SW 1271 (cell line): ENCODE results near the gene REEP6.
"Not testable (repeated sequence)": the region's sequence is repeated elsewhere in the genome, so short reads cannot be mapped to it uniquely, and the experiment has no call there.

Experiments used
- DNase-seq, 2 experiments: peaks; one replicate each; lab custom pipeline; 2025; lab: John Stamatoyannopoulos, UW

REEP6 gene

GRCh38 chr19:1507763-1508506, 17.0 kb downstream of the REEP6 start:
- peak; percentile 78 to 93 for DNase-seq

GRCh38 chr19:1508507-1508856, 17.5 kb downstream of the REEP6 start:
- DNase-seq: no peak

DNA sequence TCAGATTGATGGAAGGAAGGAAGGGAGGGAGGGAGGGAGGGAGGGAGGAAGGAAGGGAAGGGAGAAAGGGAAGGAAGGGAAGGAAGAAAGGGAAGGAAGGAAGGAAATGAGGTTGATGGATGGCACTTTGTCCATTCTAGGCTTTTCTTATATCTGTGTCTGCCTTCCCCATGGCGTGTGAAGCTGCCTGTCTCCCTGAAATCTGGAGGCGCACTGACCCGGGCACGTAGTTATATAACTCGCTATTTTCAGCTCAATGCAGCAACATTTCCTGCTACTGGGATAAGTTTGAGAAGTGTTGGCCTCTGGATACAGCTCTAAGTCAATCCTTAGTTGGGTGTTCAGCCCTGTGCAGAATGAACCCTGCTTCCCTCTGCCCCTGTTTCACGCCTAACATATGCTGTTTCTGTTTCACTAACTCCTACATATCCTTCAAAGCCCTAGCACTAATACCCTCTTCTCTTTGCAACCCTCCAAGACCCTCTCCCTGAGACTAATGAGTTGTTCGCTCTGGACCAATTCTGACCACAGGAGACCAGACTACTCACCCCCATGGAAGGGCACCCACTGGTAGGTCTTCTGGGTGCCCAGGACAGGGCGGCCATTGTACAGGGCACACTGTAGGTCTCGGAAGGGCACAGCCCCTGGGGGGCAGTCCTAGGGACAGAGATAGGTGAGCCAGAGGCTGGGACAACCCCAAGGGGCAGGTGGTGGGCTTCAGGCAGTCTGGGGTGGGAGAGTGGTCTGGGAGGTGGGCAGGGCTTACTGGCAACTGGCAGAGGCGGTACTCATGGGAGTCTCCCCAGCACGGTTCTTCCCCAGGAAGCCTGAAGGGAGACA, 18.8 kb downstream of the REEP6 start:
- no peak for DNase-seq

DNA sequence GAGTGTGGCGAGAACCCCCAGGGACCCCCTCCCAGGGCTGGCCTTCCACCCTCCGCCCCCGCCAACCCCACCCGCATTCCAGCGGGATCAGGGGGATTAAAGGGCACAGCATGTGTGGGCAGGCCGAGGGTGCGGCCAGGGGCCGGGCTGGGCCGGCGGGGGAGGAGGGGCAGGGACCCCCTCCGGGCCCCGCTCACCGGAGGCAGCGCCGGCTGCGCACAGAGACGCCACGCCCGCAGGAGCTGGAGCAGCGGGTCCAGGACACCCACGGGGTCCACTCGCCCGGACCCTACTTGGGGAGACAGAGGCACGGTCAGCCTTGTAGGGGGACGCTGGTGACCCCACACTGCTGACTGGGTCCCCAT, 19.4 kb downstream of the REEP6 start:
- DNase-seq: no peak

DNA sequence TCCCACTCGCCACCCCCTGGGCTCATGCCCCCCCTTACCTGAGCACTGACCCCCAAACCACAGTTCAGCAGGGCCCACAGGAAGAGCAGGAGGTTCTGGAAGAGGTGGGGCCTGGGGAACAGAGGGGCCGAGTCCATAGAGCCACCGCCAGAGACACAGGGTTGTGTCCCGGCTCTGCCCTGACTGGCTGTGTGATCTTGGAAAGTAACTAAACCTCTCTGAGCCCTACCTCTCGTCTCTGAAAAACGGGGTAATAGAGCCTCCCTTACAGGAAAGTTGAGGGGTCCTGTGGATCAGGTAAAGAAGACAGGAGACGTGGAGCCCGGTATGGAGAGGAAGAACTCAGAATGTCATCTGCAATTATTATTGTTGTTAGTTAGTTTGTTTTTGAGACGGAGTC, 19.8 kb downstream of the REEP6 start:
- DNase-seq: no peak

DNA sequence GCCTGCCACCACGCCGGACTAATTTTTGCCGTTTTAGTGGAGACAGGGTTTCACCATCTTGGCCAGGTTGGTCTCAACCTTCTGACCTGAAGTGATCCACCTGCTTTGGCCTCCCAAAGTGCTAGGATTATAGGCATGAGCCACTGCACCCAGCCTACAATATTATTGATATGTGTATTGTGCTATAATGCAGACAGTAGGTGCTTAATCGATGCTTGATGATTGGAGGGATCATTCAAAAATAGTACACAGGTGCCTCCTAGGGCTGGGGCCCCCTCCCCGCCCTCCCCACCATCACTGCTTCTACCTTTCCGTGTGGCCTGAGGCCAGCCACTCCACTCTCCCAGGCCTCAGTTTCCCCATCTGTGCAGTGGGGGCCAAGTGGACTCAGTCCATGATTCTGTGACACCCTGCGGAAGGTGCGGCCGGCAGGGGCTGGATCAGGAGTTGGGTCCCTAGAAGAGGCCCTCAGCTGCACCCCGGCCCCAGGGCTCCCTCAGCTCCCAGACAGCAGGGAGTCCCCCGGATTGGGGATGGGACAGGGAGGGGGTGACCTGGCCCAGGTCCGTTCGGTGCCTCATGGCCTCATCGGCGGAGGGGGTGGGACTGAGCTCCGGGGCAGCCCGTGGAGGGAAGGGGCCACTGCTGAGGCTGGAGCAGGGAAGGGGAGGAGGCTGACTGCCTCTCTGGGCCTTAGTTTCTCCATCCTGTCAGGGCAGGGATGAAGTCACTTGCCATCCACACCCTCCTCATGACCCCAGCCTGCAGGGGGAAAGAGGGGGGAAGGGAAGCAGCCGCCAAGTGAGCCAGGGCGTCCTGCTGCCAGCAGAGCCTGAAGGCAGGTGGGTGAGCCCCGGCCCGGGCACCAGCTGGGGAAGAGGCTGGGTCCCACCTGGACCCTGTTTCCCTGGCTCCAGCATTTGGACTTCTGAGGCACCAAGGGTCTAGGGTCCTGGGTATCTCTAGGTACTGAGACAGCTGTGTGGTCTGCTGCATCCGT, 20.6 kb downstream of the REEP6 start:
- DNase-seq: no peak

GRCh38 chr19:1512671-1513498, 21.9 kb downstream of the REEP6 start, which contains the start of gene ADAMTSL5:
ADAMTSL5 (minus strand) TSS chr19:1513019; CDS start chr19:1510943, 2,076 bp downstream.
- DNase-seq: peak; percentile 40 to 56

- peak; percentile 14 to 38 for DNase-seq
These were observed 22.7 kb downstream of the REEP6 start for GRCh38 chr19:1513499-1514294.

DNA sequence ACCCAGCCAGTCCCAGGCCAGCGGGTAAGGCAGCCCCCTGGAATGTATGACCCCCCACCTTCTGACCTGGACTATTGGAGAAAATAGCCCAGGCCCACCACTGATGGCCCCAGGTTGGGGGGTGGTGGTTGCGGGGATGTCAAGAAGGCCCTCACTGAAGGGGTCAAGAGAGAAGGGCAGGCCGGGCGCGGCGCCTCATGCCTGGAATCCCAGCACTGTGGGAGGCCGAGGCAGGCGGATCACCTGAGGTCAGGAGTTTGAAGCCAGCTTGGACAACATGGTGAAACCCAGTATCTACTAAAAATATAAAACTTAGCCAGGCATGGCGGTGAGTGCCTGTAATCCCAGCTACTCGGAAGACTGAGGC, 23.3 kb downstream of the REEP6 start:
- no peak for DNase-seq

DNA sequence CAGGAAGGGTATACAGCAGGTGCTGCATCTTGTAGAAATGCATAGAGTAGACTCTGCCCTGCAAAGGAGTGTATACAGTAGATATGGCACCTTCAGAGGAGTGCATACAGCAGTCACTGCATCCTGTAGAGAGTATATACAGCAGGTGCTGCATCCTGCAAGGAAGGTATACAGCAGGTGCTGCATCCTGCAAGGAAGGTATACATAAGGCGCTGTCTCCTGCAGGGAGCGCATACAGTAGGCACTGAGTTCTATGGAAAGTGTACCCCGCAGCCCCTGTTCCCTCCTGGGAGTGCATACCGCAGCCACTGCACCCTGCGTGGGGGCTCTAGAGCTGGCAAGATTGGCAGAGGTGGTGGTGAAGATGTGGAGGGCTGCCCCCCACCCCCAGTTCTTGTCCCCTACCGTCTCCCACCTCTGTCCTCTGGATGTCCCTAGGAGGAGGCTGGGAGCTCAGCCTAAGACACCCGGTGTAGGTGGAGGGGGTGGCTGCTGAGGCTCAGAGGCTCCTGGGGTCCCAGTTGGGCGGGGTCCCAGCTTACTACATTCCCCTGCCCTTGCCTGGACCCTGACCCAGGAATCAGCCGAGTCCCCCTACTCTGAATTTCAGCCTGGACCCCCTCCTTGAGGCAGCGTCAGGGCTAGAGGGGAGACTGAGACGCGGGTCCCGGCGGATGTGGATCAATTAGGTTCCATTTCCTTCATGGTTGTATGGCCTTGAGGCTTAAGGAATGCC, 24.2 kb downstream of the REEP6 start:
- DNase-seq: no peak

DNA sequence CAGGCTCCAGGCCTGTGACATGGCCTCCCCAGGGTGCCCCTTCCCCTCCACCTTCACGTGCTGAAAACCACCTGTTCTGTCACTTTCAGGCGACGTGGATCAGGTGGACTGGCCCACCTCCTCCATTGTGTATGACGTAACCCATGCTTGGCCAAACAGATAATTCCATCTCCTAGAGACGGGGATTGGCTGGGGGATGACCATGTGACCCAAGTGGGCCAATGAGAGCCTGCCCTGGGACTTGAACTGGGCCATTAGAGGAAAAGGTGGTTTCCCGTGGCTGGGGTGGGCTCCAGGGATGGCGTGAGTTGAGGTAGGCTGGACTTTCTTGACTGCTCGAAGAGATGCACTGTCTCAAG, 25.4 kb downstream of the REEP6 start:
- DNase-seq: no peak

- no peak for DNase-seq
These were observed 27.5 kb downstream of the REEP6 start for GRCh38 chr19:1518471-1518870.

DNA sequence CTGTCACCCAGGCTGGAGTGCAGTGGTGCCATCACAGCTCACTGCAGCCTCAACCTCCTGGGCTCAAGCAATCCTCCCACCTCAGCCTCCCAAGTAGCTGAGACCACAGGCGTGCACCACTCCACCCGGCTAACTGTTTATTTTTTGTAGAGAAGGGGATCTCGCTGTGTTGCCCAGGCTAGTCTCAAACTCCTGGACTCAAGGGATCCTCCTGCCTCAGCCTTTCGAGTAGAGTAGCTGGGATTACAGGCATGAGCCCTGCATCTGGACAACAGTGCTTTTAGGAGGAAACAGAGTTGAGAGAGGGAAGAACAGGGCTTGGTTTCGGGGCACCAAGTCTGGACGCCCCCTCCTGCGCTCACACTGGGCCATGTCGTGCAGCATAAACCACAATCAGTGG, 28.8 kb downstream of the REEP6 start:
- not testable (repeated sequence) for DNase-seq

- DNase-seq: no peak
These were observed 29.3 kb downstream of the REEP6 start for GRCh38 chr19:1520203-1520780.

GRCh38 chr19:1521636-1522035, 30.7 kb downstream of the REEP6 start:
- DNase-seq: no peak

- DNase-seq: no peak
These were observed 31.1 kb downstream of the REEP6 start for GRCh38 chr19:1522061-1522460.

DNA sequence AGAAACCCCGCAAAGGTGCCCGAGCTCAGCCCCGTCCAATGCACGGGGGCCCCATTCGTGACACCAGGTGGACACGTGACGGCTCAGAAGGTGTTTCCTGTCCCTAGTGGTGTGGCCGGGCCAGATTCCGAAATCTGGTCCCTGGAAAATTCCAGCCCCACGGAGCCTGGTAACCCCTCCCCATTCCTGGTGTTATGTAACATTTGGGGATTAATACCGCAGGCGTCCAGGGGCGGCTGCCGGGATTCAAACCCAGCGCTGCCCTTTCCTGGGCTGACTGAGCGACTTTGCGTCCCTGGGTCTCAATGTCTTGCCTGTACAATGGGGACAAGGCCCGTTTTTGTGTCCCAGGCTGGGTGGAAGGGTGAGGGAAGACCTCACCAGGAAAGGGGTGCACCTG, 31.9 kb downstream of the REEP6 start:
- no peak for DNase-seq

- DNase-seq: no peak
These were observed 32.7 kb downstream of the REEP6 start, which contains the start of gene PLK5 for GRCh38 chr19:1523412-1524286. PLK5 (plus strand) TSS chr19:1524077; CDS start chr19:1526997, 2,920 bp downstream.
